Suppressor macrophage treated with lipopolysaccharide for 1 hour (primary cell): Measurements from ENCODE around the gene CCM2.
A peak's percentile ranks its signal among the peaks of the same experiment; 100 is the strongest.

Experiments
- DNase-seq, 3 donors: peaks; one replicate each; pipeline ENCODE4 v3.0.0-alpha.2; 2020 to 2022

The CCM2 gene

GRCh38 chr7:44969049-44969700, 30.8 kb upstream of the CCM2 start:
- no peak for DNase-seq

- no peak for DNase-seq
Observed at GRCh38 chr7:44969701-44970522, 30.1 kb upstream of the CCM2 start.

- no peak for DNase-seq
Observed at GRCh38 chr7:44970523-44971051, 29.4 kb upstream of the CCM2 start.

- DNase-seq = no peak
Observed at GRCh38 chr7:44971188-44971901, 28.7 kb upstream of the CCM2 start.

GRCh38 chr7:44971902-44972441, 28.0 kb upstream of the CCM2 start:
- no peak for DNase-seq

- no peak for DNase-seq
Observed at GRCh38 chr7:44972562-44972961, 27.4 kb upstream of the CCM2 start.

- peak; percentile 74 to 88 (median 76) for DNase-seq
Observed at GRCh38 chr7:44973610-44974401, 26.2 kb upstream of the CCM2 start.

GRCh38 chr7:44974549-44974948, 25.5 kb upstream of the CCM2 start:
- DNase-seq = no peak

- no peak for DNase-seq
Observed at GRCh38 chr7:44975331-44976039, 24.5 kb upstream of the CCM2 start.

GRCh38 chr7:44976040-44976745, 23.8 kb upstream of the CCM2 start:
- no peak for DNase-seq

- DNase-seq = no peak
Observed at GRCh38 chr7:44976746-44977196, 23.2 kb upstream of the CCM2 start.

GRCh38 chr7:44977304-44977958, 22.6 kb upstream of the CCM2 start:
- DNase-seq = peak; percentile 84 to 90 (median 88)

GRCh38 chr7:44977959-44978335, 22.1 kb upstream of the CCM2 start:
- no peak for DNase-seq

- peak; percentile 66 to 85 (median 82) for DNase-seq
Observed at GRCh38 chr7:44978511-44979366, 21.3 kb upstream of the CCM2 start, which contains the start of gene MYO1G. TSS of gene MYO1G (minus strand) at chr7:44979015. CDS start at chr7:44978961, 54 bp downstream.

GRCh38 chr7:44979481-44980392, 20.3 kb upstream of the CCM2 start:
- peak in 2 of 3 donors; percentile 65 to 67 for DNase-seq

GRCh38 chr7:44980393-44981034, 19.5 kb upstream of the CCM2 start:
- DNase-seq = peak; percentile 98 to 100 (median 98)

- DNase-seq = peak in 1 of 3 donors; percentile 75
Observed at GRCh38 chr7:44981035-44981706, 18.8 kb upstream of the CCM2 start.
